Measurements from ENCODE around the gene ULK4.

GRCh38 chr3:41482134-41482533 is 479.8 kb downstream of the ULK4 start:
- TF ChIP-seq, protein P1, sequence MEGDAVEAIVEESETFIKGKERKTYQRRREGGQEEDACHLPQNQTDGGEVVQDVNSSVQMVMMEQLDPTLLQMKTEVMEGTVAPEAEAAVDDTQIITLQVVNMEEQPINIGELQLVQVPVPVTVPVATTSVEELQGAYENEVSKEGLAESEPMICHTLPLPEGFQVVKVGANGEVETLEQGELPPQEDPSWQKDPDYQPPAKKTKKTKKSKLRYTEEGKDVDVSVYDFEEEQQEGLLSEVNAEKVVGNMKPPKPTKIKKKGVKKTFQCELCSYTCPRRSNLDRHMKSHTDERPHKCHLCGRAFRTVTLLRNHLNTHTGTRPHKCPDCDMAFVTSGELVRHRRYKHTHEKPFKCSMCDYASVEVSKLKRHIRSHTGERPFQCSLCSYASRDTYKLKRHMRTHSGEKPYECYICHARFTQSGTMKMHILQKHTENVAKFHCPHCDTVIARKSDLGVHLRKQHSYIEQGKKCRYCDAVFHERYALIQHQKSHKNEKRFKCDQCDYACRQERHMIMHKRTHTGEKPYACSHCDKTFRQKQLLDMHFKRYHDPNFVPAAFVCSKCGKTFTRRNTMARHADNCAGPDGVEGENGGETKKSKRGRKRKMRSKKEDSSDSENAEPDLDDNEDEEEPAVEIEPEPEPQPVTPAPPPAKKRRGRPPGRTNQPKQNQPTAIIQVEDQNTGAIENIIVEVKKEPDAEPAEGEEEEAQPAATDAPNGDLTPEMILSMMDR (IDR thresholded peaks at IDR 0.05; ENCODE audit: insufficient read depth, low read length, poor library complexity, severe bottlenecking), result no peak
- TF ChIP-seq EZH2phosphoT487 (conservative IDR thresholded peaks at IDR 0.05; ENCODE audit: low read length), result no peak

All from SU-DHL-6 (cell line).